ENCODE results near the gene STRBP. TPM values are rescaled to one million over a fixed set of nuclear protein-coding genes. Genes with fewer than 3 reads are reported as not detected.

Gene STRBP
- polyA plus RNA-seq, 3 donors = 2.5 to 9.0 (median 4.0) TPM

DNA sequence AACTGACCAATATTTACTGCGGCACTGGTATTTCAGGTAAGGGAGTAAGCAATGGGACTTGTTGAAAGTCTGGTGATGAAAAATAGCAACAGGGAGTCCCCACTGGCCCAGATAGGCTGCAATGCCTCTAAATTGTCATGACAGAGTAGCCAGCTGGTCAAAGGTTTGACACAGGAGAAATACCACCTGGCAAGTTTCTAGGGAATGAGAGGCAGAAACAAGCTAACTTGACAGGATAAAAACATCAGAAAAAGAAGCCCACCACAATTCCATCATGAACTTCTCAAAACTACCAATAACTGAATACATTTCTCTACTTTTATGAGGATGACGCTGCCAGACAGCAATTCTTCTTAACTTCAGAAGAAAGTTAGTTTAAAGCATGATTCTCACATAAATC is 99.8 kb downstream of the STRBP start:
- H3K27ac ChIP-seq (ENCODE audit: low read depth, low read length) = no peak overlapping the region
- 92 to 93% (median 92%) methylated on average over 2 of the region's 2 CpGs for WGBS, 3 donors

DNA sequence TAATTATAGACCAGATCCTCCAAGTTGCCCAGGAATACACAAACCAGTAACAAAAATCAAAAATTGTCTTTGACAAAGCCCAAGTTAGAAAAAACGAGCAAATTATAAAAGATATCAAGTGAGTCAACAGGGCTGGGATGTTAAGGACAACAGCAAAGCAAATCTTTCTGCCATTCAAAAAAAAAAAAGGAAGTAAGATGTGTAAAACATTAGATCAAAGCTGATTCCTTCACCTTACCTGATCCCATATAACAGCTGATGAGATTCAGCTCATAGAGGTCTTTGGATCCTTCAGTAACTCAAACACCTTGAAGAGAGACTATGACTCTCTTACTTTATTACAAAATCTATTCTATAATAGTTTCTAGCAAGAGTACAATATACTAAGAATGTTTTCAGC is 100.9 kb downstream of the STRBP start:
- 69 to 91% (median 80%) methylated on average over 1 of the region's 1 CpG for WGBS, 3 donors
- H3K27ac ChIP-seq (ENCODE audit: low read depth, low read length) = no peak overlapping the region

DNA sequence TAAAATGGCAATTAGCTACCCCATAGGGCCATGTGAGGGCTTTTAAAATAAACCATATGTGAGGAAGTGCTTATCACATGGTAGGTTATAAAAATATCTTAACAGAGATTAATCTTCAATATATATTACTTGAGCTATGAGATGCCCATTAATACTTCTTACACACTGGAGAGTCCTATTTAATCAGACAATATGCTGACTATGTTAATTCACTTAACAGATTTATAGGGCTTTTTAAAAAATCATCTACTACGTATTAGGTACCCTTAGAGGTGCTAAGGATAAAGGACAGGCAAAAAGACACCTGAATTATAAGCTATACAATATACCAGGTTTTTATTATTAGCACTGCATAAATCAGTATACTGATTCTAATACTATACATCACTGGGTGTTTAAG is 102.6 kb downstream of the STRBP start:
- 92 to 95% (median 95%) methylated on average over 1 of the region's 1 CpG for WGBS, 3 donors
- H3K27ac ChIP-seq (ENCODE audit: low read depth, low read length) = no peak overlapping the region

DNA sequence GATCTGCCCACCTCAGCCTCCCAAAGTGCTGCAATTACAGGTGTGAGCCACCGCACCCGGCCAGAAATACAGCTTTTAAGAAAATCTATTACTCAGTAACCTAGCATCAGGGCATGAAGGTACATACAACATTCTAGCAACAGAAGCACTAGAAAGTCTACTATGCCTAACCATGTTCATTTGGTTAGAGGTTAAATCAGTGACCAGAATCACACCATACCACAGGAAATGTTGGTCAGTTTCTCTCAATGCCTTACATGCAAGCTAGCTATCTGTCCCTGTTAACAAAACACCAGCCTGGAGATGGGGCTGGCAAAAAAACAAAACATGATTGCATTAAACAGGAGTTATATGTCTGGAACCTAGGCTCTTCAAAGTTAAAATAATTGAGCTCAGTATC is 104.1 kb downstream of the STRBP start:
- WGBS, 3 donors = 95 to 99% (median 98%) methylated on average over 2 of the region's 2 CpGs
- no peak overlapping the region for H3K27ac ChIP-seq (ENCODE audit: low read depth, low read length)

DNA sequence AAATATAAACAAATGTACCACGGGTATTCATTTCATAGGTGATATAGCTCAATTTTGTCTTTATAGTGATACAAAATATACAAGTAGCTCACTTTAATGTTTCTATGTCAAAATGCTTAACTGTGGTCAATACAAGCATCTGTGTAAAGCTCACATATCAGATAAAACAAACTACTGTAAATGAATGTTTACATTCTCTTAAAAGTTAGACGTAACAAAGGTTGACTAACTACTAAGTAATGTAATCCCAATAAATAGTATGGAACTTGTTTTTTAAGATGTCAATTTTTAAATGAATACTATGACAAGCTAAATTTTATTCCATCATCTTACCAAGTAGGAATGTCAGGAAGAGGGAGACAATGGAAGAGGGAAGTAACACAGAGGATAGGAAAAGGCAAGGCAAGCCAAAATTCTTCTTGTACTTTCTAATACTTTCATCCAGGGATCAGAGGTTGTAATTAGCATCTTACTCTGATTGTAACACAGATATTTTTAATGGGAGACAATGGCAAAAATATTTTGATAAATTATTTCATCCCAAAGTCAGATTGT is 105.5 kb downstream of the STRBP start:
- no peak overlapping the region for H3K27ac ChIP-seq (ENCODE audit: low read depth, low read length)
- WGBS, 3 donors = 65 to 77% (median 71%) methylated on average over 2 of the region's 2 CpGs

DNA sequence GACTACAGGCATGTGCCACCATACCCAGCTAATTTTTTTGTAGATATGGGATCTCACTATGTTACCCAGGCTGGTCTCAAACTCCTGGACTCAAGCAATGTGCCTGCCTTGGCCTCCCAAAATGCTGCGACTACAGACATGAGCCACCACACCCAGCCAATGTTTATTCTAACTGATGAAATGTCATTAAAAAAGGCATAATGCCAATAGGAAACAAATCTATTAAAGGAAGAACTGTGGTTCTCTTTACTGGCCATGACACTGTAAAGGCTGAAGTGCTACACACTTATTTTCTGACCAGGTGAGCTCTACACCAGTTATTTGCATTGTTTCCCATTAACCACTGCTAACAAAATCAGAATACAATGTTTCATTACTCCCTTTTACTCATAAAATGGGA is 106.0 kb downstream of the STRBP start:
- 52 to 87% (median 63%) methylated on average over 1 of the region's 1 CpG for WGBS, 3 donors
- no peak overlapping the region for H3K27ac ChIP-seq (ENCODE audit: low read depth, low read length)

DNA sequence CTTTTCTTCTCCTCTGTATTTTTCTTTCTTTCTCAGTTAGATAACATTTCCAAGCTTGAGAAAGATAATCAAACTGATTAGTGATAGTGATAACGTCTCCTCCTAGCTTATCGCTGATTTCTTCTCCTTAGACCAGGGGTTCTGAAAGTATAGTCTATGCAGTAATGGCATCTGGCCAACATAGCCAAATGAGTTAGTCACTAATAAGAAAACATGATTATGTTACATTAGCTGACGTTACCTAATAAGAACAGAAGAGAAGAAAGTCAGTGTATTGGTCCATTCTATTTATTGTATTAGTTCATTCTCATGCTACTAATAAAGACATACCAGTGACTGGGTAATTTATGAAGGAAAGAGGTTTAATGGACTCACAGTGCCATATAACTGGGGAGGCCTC is 111.2 kb downstream of the STRBP start:
- H3K27ac ChIP-seq (ENCODE audit: low read depth, low read length) = no peak overlapping the region
- WGBS, 3 donors = 92 to 98% (median 96%) methylated on average over 3 of the region's 3 CpGs

DNA sequence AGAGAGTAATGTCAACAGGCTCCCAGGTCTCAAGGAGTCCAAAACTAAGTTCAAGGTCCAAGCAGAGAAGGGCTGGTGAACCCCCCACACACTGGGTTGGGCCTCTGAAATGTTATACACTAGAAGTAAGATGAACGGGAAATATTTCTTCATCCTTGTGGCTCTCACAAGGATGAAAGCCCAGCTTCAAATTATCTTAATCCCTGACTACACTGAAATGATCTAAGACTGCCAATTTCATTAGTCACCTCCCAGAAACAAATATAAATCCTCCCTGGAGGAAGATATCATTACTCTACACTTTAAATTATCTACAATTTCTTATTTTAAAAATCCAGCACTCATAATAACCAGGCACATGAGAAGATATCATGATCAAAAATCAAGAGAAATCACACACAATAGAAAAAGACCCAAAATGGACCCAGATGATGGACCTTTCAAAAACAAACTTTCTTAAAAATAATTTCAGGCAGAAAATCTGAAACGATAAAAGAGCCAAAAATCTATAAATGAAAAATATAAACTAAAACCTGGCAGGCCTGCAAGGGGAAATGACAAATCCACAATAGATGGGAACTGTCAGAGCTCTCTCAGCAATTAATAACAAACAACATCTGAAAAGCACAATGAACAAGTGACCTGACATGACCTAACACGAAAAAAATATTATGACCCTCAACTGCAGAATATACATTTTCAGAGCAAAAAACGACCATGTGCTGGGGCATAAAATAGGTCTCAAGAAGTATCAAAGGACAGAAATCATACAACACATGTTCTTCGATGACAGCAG is 117.5 kb downstream of the STRBP start:
- 87% methylated on average over 5 of the region's 5 CpGs for WGBS, 3 donors
- H3K27ac ChIP-seq (ENCODE audit: low read depth, low read length) = no peak overlapping the region

DNA sequence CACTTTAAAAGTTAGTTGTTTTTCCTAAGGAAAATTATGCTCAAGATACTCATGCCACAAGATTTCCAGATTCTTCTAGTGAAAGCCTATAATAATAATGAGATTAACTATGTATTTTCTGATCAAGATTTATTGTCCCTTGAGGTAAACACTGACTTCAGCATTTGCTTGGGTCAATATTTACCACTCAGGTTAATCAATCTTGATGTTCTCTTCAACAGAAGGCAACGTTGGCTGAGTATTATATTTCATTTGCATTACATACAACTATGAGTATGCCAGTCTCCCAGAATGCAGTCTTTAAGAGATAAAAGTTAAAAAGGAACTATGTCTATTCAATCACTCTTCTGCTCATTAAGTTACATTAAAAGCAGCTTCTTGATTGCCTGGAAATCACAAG is 119.3 kb downstream of the STRBP start:
- WGBS, 3 donors = 15 to 70% (median 58%) methylated on average over 1 of the region's 1 CpG
- H3K27ac ChIP-seq (ENCODE audit: low read depth, low read length) = no peak overlapping the region

DNA sequence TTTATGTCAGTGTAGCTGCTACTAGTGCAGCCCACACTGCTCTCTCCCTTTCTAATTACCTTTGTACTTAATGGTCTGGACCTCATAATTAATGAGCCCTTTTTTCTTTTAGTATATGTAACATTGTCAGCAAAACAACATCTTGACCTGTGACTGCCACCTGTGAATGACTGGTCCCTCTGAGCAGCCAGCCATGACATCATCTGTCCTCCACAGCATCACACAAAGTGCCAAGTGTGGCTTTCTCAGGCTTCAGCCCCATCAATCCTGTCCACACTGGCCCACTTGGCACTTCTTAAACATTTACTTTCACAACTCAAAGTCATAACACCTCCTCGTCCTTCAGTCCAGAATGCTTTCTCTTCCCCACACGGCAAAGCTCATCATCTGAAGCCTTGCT is 130.2 kb downstream of the STRBP start:
- H3K27ac ChIP-seq (ENCODE audit: low read depth, low read length) = no peak overlapping the region
- WGBS, 3 donors = 74 to 96% (median 90%) methylated on average over 2 of the region's 2 CpGs

DNA sequence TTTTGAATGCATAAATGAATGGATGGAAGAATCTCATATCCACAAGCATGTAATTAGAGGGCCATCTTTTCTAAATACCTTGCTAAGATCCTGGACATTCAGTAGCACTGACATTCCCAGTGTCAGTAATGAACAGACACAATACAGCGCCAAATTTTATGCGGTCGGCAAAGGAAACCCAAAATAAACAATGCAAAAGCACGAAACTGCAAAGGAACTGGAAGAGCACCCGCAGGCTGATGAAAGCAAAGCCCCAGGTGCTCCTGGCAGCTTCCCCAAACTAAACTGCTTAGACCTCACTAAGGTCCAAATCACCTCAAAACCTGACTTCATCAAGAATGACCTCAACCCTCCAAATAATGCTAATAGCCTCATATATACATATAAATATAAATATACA is 133.0 kb downstream of the STRBP start:
- no peak overlapping the region for H3K27ac ChIP-seq (ENCODE audit: low read depth, low read length)
- WGBS, 3 donors = 90 to 95% (median 92%) methylated on average over 5 of the region's 5 CpGs

DNA sequence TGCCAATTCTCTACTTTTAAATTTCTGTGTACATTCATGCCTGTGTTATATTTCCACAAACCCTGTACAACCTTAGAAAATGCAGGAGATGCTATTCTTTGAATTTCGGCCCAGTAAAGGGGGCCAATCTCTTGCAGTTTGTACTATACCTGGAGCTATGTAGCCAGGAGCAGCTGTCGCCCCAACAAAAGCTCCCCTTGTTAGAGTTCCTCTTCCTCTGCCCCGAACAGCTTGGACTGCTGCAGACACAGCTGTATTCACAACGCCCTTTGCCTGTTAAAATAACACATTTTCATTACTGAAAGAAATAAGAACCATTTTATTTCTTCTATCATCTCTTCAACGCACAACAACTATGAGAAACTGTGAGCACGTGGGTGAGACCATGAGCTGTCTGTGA is 135.7 kb downstream of the STRBP start:
- WGBS, 3 donors = 90 to 95% (median 92%) methylated on average over 6 of the region's 6 CpGs
- H3K27ac ChIP-seq (ENCODE audit: low read depth, low read length) = no peak overlapping the region

DNA sequence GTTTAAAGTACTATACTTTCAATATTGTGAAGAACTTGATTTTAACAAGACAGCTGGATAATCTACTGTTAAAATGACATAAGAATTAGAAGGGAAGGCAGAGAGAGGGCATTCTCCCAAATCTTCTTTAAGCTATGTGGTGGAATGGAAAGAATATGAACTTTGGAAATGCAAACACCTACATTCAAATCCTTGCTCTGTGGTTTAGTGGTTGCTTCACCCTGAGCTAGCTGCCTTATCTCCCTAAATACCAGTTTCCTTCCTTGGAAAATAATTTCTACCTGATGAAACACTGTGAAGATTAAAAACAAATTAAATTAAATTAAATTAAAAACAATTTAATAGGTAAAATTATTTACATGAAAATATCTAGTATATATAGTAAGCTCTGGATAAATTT is 136.4 kb downstream of the STRBP start:
- H3K27ac ChIP-seq (ENCODE audit: low read depth, low read length) = no peak overlapping the region

DNA sequence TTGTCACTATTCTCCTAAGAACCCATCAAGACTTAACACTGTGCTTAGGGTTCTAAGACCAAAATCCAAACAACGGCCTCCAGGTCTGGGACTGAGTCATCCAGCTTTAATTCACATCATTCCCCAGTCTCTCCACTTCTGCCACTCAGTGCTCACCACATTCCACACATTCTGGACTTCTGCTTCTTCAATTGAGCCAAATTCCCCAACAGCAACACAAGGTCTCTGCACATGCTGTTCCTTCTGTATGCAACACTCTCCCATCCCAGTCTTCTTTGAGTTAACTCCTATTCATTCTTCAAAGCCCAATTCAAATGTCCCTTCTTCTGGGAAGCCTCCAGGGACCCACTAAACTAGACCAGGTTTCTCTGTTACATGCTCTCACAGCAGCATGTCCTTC is 137.1 kb downstream of the STRBP start:
- WGBS, 3 donors = 82 to 100% (median 90%) methylated on average over 1 of the region's 1 CpG
- H3K27ac ChIP-seq (ENCODE audit: low read depth, low read length) = no peak overlapping the region

DNA sequence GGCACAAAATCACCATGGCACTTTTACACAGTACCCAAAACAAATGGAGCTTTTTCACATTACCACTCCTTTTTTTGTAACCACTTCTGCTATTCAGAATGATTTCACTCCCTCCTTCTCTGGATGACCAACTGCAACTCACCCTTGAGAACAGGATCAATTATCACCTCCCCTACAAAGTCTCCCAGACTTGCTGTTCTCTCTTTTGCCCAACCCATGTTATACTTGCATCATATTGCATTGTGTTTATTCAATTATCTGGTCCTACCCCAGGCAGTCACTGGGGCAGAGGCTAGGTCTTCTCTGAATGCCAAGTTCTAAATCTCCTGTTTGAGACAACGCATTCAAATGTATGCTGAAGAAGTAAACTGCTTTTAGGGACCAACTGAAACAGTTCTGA is 139.0 kb downstream of the STRBP start:
- WGBS, 3 donors = 88 to 92% (median 90%) methylated on average over 1 of the region's 1 CpG
- H3K27ac ChIP-seq (ENCODE audit: low read depth, low read length) = no peak overlapping the region

DNA sequence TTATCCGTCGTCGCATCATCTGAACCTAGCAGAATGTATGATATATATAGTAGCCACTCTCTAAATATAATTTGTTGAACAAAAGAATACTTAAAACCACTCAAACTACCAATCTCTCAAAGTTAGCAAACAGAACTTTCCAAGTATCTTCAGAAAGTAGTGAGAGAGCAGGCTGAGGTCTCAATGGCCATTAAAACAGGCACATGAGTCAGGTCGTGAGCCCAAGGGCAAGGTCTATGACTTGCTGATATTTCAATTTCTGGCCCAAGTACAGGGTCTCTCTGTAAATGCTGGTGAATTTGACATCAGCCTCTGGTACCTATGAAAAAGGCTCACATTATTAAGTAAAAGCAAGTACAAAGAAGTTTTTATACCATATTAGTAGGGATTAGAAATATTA is 139.8 kb downstream of the STRBP start:
- WGBS, 3 donors = 96 to 98% (median 97%) methylated on average over 4 of the region's 4 CpGs
- H3K27ac ChIP-seq (ENCODE audit: low read depth, low read length) = no peak overlapping the region

DNA sequence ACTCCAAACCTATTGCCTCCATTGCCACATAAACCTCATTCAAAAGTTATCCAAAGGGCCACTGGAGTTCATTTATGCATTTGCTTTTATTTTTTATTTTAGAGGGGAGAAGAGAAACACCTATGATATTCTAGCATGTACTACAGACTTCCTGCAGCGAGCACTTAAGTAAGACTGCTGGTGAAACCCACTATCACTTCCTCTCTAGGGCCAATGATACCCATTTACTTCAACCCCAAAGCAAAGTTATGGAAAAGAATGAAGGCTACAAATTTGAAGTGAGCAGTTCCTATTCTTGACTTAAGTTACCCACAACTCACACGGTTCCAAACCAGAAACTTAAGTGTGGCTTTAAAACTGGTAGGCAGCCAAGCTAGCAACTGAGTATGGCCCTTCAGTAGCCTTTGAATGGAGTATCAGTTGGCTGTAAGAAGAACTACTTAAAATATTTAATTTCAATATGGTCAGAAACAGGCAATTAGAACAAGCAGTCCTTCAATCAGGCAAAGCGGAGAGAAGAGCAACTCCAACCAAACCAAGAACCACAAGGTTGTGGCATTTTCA is 140.8 kb downstream of the STRBP start:
- 74 to 97% (median 81%) methylated on average over 3 of the region's 3 CpGs for WGBS, 3 donors
- no peak overlapping the region for H3K27ac ChIP-seq (ENCODE audit: low read depth, low read length)

DNA sequence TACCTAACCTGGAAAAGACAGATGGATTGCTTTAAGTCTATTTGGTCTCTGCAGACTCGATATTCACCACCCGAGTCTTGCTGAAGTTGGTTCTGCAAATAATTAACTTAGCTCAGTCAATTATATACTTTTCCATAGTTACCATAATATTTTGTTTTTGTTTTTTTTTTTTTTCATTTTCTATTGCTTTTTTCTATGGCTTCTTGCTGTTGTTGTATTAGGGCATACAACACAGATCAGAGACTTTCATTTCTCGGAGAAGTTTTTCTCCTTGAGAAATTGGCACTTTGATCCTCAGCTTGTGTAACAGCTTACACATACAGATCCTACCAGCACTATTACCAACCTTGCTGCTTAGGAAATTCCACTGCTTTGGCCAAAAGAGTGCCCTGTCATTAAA is 146.9 kb downstream of the STRBP start:
- 44 to 93% (median 91%) methylated on average over 3 of the region's 3 CpGs for WGBS, 3 donors
- H3K27ac ChIP-seq (ENCODE audit: low read depth, low read length) = no peak overlapping the region

DNA sequence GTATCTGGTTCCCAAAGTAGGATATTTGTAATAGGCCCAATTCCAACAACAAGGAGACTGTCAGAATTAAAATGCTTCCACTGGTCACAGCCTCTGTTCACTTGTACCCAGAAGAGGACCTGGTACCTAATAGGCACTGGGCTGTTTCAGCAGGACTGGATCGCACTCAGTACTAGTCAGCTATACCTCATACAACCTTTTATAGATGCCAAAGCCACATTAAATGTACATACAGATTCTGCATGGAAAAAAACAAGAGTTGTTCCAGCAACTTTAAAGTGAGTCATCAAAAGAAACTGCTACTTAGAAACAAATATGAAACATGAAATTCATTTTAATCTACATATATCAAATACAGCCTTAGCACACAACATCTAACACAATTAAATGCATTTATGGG is 147.4 kb downstream of the STRBP start:
- WGBS, 3 donors = 86 to 98% (median 97%) methylated on average over 1 of the region's 1 CpG
- H3K27ac ChIP-seq (ENCODE audit: low read depth, low read length) = no peak overlapping the region

DNA sequence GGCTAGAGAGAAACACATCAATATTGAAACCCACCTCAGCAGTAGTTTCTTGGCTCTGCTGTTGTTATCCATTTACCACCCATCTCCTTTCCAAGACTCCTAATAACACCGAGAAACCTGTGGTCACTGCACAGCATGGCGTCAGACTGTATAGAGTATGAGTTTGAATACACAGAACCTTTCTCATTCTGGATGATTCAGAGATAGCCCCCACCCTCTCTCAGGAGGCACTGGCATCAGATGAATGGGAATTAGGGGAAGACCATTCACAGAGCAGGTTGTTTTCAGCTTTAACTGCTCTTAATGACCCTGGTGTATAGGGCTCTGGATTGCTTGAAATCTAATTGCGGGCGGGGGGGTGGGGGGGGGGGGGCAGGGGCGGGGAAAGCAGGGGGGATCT is 148.3 kb downstream of the STRBP start:
- no peak overlapping the region for H3K27ac ChIP-seq (ENCODE audit: low read depth, low read length)

More for the DNA sequence above, 148.3 kb downstream of the STRBP start:
- 79 to 88% (median 81%) methylated on average over 5 of the region's 5 CpGs for WGBS, 3 donors
